Suppressor macrophage treated with lipopolysaccharide for 1 hour (primary cell): Measurements from ENCODE around the gene ALKAL2.
A peak's percentile ranks its signal among the peaks of the same experiment; 100 is the strongest.

ENCODE experiments used
- DNase-seq, 3 donors: peaks; one replicate each; pipeline ENCODE4 v3.0.0-alpha.2; 2020 to 2022

ALKAL2 gene

DNA sequence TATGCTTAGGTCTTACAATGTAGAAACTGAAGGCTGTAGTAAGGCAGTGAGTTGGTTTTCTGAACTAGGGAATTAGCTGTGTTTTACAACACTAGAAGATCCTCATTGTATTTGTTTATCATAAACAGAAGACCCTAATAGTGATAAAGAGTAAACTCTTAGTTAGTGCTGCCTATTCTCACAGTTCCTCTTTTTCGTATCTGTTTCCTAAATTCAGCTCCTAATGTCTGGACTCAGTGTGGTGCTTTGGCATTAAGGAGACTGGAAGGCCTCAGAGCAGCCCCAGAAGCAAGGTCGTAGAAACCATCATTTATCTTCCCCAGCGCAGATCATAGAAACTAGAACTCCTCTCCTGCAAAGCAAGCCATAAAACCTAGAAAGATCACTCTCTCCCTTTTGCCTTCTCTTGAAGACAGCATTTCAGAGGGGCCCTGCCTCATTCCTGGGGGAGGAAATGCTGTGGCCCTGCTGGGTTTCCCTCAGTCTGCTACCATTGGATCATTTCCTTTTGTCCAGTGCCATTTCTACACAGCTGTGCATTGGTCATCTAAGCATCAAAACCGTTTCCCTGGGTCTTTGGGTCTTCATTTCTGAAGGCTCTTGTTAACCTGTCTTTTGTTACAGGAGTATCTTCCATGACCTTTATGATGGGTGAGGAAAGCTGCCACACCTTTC, 18.4 kb downstream of the ALKAL2 start:
- DNase-seq: no peak

DNA sequence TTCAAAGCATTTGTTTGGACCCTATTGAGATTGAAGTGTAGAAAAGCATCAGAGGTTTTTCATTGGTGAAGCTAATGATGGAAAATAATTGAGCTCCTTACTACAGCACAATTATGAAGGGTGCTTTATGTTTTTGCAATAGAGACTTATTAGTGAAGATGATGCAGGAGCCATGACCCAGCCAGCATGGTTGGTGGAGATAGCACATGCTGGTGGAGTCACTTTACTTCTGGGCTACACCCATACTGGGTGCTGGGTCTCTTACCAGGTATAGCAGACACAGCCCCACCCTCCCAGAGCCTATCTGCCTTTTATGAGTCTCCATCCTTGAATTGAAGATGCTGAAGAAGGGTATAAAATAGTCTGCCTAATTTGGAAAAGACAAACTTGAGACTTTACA, 19.6 kb downstream of the ALKAL2 start:
- DNase-seq: no peak

DNA sequence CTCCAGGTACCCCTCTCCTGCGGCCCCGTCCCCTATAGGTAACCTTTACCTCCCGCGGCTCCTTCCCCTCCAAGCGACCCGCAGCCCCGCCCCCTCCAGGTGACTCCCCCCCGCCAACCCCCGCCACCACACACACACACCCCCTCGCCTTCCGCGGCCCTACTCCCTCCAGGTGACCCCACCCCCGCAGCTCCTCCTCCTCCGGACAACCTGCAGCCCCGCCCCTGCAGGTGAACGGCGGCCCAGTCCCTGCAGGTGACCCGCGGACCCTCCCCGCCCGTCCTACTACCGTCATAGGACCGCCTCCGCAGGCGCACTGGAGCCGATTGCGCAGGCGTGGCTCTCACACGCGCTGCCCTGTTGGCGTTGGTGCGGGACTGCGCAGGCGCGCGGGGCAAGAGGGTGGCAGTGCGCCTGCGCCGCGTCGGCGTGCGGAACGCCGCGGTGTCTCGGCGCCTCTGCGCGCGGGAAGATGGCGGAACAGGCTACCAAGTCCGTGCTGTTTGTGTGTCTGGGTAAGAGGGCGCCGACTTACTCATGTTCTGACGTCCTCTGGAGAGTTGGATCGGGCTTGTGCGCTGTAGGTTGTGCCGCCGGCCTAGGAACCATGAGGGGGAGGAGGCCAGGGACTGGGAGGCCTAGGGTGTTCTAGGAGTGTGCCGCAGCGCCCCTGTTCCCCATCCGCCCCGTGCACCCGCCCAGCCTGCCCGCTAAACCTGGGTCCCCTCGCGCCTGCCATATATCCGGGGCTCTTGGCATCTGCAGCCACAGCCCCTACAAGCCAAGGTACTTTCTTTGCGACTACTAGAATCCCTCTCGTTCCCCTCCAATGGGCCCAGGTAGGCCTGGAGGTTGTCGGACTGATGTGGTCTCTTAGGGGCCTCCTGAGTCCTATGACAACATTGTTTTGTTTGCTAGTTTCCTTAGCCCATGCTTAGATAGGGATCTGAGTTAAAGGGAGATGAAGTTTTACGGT, 23.1 kb downstream of the ALKAL2 start, which contains the start of gene ACP1:
TSS of gene ACP1 (plus strand) at position 455 of the 976 bp plus-strand sequence. CDS start at position 473, 18 bp downstream.
- DNase-seq: peak; percentile 97 to 99 (median 99)

DNA sequence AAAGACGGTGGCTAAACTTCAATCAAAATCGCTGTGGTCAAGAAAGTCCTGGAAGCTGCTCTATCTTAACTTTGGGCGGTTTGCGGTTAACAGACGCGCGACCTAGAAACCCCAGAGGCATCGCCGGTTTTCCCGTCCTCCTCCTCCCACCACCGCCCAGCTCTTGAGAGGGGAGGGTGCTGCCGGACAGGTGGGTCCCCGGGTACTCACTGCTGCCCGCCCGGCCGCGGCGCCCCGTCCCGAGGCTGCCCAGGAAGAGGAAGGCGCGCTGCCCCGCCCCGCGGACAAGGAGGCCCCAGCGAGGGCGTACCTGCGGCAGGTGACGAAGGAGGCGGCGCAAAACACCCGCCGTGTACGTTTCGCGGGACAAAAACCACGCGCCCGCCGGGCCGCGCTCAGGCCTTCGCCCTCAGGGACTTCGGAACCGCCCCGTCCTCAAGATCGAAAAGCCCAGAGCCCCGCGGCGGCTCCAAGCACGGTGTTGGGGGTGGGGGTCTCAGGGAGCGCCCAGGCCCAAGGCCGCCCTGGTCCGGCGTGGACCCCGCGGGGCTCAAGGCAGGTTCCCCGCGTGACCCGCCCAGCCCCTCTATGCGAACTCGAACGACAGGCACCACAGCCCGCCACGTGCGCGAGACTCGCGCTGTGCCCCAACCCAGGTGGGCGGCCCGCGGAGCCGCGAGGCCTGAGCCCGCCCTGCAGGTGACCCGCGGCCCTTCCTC, 24.0 kb downstream of the ALKAL2 start, which contains the start of gene SH3YL1:
TSS of gene SH3YL1 (minus strand) at position 259 of the 719 bp plus-strand sequence. CDS start at position 211, 48 bp downstream.
- peak in 2 of 3 donors; percentile 10 to 44 for DNase-seq

DNA sequence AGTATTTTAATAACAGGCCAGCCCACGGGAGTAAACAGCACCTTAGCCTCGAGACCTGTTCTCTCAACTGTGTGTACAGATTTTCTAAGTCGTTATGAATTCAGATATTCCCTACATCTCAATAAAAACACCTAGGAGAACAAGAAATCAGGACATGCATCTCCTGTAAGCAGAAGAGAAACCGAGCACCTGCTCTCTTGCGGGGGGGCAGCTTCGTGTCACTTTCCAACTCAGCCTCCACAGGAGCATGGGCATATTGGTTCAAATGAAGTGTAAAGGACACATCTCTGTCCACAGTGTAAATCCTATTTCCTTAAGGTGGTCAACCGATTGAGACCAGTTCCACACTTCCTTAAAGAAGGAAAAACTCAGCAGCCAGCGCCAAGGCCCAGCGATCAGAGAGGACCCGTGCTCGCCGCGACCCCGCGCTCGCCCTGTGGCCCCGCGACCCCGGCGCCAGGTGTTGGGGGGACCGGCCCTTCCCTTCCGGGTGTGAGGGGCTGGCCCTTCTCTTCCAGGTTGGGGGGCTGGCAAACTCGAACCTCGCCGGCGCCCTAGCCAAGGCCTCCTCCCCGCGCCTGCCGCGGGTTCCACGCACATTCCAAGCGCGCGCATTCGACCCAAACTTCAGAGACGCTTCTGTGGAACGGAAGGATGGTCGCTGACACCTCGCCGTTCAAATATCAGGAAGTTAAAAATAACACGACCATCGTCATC, 24.7 kb downstream of the ALKAL2 start:
- no peak for DNase-seq

DNA sequence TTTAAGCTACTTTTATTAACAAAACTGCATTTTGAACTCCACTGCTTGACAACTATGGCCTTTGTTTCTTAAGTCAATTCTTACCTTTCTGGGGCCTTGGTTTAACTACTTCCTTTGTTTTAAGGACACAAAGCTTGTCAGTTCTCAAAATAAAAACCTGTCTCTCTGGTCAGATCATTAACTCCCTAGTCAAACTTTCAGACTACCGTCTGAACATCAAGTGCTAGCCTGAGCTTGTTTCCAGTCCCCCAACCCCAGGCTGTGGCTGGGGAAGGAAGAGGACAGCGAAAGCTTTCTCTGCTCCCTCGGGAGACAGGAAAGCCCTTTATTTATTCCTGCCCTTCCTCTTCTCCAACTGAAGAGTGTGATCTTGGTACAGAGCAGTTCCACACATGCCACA, 25.8 kb downstream of the ALKAL2 start:
- no peak for DNase-seq

DNA sequence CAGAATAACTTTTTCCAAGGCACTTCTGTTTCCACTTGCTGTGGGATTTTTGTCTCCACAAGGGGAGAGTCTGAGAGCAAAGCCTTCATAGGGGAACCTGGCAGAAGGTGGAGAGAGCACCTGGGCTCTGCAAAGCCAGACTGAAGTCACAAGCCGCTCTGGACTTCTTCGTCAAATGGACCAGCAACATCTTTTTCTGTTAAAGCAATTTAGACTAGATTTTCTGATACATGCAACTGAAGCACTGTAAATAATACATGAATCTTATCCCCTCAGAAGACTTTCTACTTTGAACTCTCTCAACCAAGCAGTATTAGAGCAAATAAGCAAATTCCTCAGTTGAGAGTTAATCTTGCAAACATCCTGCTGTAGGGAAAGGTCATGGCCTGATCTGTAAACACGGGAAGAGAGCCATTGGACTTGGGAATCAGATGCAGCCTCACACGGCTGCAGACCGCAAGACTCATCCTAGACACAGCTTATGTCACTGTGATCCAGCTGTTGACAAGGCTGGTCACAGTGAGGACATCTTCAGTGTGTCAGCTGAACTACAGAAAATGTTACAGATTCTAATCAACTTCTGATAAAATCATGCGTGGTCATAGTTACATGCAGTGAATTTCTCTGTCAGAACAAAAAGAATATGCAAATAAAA, 27.3 kb downstream of the ALKAL2 start:
- no peak for DNase-seq

DNA sequence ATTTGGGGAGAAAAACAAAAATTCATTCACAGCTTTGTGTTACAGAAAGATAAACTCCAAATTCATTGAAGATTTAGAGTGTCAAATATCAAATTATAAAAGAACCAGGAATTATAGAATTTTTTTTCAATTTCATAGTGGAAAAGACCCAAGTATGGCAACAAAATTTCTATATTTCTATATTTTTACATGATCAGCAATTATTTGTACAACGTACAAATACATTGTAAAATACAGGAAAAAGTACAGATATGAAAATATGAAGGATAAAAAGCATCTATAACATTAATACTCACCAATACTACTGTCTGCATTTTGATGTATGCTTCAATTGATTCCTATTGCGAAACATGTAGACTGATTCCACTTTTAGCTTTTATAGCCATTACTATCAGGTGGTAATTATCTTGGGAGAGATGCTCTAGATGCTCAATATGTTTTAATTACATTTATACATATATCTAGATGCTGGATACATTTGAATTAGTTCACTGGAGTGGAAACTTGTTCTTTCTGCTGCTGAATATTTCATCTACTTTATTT, 28.0 kb downstream of the ALKAL2 start:
- no peak for DNase-seq

DNA sequence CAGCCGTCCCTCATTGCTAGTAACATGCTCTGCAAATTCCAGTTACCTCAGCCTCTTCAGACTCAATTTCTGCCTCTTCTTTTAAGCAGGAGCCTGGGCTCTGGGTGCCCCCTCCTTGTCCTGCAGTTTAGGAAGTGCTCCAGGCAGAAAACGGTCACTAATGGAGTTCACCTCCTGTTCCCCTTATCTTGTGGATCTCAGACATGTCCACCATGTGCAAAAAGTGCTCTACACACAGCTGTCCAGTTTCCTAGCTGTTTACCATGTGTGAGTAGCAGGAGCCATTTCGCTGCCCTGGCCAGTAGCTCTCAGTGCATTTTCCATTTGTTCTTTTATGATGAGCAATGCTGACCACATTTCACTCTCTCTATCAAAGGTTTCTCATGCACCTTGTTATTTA, 29.0 kb downstream of the ALKAL2 start:
- no peak for DNase-seq

DNA sequence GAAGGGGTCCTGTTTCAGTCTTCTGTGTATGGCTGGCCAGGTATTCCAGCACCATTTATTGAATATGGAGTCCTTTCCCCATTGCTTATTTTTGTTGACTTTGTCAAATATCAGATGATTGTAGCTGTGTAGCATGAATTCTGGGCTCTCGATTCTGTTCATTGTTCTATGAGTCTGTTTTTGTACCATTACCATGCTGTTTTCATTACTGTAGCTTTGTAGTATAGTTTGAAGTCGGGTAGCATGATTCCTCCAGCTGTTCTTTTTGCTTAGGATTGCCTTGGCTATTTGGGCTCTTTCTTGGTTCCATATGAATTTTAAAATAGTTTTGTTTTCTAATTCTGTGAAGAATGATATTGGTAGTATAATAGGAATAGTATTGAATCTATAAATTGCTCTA, 30.0 kb downstream of the ALKAL2 start:
- no peak for DNase-seq

DNA sequence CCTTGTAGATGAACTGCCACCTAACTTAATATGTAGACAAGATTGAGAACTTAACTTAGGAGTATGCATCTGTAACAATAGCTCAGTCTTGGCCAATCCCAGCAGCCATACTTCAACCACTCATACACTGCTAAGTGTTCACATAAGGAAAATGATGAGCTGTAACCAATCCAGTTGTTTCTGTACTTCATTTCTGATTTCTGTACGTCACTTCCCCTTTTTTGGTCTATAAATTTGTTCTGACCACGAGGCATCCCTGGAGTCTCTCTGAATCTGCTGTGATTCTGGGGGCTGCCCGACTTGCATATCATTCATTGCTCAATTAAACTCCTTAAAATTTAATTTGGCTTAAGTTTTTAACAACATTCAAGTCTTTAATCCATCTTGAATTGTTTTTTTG, 30.5 kb downstream of the ALKAL2 start:
- peak in 2 of 3 donors; percentile 31 to 36 for DNase-seq

DNA sequence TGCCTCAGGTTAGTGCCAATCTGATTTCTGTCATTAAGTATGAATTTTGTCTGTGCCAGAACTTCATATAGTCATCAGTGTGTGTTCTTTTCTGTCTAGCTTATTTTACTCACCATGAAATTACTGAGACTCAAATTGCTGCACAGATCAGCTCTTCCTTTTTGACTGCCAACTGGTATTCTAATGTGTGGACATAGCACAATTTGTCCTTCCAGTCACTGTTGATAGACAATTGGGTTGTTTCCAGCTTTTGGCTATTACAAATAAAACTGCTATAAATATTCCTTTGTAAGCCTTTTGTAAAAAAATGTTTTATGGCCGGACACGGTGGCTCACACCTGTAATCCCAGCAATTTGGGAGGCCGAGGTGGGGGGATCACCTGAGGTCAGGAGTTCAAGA, 31.8 kb downstream of the ALKAL2 start:
- DNase-seq: no peak

DNA sequence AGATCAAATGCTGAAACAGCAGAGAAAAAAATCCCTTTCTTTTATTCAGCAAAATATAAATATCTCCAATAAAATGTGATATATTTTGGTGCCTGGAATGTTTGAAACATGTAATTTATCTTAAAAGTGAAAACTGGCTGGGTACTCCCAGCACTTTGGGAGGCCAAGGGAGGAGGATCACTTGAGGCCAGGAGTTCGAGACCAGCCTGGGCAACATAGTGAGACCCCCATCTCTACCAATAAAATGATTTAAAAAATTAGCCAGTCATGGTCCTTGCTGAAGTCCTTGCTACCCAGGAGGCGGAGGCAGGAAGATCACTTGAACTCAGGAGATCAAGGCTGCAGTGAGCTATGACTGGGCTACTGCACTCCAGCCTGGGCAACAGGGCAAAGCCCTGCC, 32.7 kb downstream of the ALKAL2 start:
- DNase-seq: no peak

DNA sequence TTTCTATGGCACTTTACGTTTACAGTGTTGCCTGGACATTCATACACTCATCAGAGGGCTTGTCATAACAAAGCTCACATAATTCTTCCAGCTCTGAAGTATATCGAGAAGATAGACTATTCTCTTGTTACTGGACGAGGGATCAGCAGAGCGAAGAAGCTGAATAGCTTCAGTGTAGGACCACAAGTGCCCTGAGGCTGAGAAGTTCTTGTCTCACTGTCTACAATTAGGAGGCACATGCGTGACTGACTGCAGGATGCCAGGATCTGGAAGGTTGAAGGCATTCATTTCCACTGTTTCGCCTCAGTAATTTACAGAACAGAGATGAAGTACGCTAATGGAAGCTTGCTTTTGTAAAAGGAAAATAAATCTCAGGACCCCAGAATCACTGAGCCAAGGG, 33.6 kb downstream of the ALKAL2 start:
- DNase-seq: no peak

DNA sequence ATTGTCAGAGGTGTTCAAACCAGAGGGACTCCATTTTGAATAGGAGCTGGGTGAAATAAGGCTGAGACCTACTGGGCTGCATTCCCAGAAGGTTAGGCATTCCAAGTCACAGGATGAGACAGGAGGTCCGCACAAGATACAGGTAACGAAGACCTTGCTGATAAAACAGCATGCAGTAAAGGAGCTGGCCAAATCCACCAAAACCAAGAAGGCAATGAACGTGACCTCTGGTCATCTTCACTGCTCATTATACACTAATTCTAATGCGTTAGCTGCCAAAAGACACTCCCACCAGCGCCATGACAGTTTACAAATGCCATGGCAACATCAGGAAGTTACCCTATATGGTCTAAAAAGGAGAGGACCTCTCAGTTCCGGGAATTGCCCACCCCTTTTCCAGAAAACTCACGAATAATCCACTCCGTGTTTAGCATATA, 34.7 kb downstream of the ALKAL2 start:
- no peak for DNase-seq

DNA sequence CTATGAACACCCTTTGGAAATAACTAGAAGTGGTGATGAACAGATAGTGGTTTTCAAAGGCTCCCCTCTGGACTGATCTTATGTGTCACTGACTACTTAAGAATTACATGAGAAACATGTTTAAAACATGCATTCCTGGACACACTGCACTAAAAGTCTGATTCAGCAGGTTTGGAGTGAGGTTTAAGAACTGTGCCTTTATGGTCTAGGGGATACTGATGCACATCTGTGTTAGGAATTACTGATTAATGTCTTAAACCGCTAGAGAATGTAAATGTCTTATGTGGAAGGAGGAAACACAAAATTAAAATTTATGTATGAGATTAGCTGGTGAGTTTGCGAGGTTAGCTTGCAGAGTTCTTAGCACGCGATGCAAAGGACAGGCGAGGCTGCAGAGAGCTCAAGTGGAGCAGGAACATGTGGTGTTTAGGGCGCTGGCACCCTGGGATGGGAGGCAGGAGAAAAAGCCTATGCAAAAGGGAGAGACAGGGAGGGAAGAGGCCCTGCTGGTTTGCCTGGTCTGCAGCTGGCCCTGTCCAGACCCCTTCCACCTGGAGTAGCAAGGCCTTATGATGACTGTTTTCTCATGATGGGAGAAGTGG, 35.8 kb downstream of the ALKAL2 start:
- no peak for DNase-seq

DNA sequence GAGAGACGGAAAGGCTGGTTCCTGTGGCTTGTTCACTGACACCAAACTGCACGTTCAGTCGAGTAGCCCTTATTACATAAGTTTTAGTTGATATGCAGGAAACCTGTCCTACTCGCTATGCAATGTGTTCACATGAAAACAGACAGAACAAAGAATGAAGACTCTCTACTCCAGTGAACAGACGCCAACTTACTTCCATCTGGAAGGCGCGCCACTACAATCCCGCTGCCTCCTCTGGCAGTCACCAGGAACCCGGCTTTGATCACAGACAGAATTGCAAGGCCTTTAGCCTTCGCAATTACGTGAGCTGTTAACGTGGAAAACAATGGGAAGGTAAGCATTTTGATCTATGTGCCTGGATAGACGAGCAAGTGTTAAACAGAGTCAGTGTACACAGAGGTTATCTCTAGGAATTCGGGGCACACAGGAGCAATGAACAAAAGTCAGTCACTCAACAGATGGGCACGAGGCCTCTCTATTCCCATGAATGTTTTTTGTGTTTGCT, 38.3 kb downstream of the ALKAL2 start:
- DNase-seq: no peak

DNA sequence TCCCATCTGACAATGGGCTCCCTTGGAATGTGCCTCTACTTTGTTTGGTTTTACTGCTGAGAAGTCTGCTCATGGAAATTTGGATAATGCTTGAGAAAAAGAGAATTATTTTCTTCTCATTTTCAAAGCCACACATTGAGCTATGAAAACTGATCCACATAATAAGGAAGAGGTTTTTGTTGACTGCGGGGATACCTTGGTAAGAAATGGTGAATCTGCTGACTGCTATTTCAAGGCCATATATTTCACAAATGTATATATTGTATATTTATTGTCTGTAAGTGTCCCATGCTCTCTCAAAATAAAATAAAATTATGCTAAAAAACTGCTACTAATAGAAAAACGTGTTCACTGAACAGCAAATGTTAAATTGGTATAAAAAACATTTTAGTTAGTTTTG, 39.2 kb downstream of the ALKAL2 start:
- no peak for DNase-seq

DNA sequence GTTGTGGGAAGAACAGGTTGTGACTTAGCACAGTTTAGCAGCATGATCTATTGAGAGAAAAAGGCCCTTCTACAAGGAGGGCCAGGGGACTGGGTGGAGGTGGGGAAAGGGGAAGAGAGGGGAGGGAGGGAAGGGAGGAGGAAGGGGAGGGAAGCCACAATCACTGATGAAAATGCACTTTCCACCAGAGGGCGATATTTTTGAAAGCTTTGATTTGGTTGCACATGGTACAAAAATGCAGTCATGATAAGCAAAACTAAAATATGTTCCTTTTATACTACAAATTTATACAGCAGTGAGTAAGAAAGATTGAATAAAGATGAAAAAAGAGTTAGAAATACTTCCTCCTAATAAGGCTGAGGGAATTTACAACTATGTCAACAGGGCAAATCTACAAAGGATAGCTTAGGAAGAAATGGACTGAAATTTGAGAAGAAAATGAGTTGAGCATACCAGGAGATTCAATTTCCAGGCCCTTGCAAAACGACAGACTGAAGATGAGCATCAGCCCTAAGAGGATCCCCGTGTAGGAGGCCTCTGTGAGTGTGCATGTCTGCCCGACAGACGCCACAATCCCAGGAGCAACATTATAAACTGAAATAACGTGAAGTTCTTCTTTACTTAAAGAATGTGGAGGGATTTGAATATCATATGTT, 41.3 kb downstream of the ALKAL2 start:
- peak; percentile 70 to 73 (median 70) for DNase-seq

DNA sequence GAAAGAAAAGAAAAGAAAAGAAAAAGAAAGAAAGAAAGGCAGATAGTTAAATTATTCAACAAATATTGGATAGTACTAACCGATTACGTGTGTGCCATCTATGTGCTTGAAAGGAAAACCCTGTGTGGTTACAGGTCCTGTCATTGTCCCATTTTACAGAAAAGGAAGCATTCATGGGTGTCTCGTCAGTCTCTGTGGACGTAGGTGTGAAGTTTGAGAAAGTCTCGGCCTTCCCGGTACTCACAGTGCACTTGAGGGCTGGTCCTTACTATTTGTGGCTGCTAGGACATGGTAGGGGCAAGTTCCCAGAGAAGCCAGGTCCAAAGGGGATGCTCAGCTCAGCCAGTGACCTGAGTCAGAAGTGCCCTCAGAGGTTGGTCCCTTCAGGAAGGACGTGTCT, 43.3 kb downstream of the ALKAL2 start:
- DNase-seq: no peak
